ENCODE data around the gene RANBP9. TPM values are rescaled to one million over a fixed set of nuclear protein-coding genes. Genes with fewer than 3 reads are reported as not detected.
A peak's percentile ranks its signal among the peaks of the same experiment; 100 is the strongest.

The RANBP9 gene
- total and polyA plus RNA-seq, 2 of the 13 experiments (the other 11 are each of a cell fraction or from before 2014, with no cell fraction given) = 26.6 to 30.6 TPM

DNA sequence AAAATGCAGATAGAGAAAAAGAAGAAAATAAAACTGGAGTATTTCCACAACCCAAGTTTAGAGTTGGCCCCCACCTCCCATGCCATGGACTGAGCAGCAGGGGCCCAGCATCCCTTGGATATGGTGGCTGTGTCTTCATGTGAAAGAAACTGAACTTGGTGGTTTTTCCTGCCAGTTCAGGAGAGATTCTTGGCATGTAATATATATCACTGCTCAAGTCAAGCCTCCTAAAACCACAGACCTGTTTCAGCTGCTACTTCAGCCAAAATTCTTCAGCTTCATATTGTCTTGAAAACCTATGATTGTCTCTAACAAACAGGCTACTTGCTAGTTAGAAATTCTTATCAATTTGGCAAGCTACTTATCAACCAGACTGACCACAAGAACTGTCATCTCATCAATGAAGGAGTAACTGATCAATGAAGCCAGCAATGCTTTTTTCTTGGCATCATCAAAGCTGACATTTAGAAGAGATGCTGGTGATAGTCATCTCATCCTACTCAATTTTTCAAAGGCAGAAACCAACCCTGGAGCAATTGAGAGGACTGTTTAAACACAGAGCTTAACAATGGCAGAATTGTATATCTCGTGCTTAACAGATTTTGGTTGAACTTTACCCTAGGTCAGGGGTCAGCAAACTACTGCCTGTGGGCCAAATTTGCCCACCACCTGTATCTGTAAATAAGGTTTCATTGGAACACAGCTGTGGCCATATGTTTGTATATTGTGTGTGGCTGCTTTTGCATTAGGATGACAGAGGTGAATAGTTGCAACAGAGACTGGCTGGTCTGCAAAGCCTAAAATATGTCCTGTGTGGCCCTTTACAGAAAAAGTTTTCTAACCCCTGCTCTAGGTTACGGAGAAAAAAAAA, 106.9 kb downstream of the RANBP9 start (continued):
- TF ChIP-seq, protein P1, sequence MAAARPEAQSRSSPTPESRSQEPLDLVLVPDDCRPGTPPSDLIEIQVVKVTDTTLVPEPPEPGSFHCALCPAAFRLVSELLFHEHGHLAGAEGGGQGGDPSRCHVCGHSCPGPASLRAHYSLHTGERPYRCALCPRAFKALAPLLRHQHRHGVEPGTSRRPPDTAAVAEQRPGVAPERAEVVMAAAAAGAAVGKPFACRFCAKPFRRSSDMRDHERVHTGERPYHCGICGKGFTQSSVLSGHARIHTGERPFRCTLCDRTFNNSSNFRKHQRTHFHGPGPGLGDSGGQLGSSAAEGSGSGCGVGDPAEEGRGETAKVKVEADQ (CRISPR knock-in tag; IDR thresholded peaks at IDR 0.05; ENCODE audit: borderline replicate concordance) = 0 out of 2 replicates have a peak, but pooled peaks have one; percentile 71
- no peak for TF ChIP-seq NFATC3 (CRISPR knock-in tag; IDR thresholded peaks at IDR 0.05)
- TF ChIP-seq, protein P2, sequence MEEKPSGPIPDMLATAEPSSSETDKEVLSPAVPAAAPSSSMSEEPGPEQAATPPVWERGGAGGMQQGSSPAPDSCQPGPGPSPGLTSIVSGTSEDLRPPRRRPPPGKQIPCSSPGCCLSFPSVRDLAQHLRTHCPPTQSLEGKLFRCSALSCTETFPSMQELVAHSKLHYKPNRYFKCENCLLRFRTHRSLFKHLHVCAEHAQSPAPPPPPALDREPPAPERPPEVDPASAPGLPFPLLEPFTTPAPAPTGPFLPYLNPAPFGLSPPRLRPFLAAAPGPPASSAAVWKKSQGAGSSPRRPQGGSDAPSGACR (CRISPR knock-in tag; IDR thresholded peaks at IDR 0.05) = peak; percentile 68; the same call in 1 of the 2 replicates
- peak; percentile 58 for TF ChIP-seq RBM22 (optimal IDR thresholded peaks at IDR 0.05; ENCODE audit: low read length)
- no peak for TF ChIP-seq ZNF225 (CRISPR knock-in tag; IDR thresholded peaks at IDR 0.05)
- peak; percentile 93 for TF ChIP-seq ZNF703 (CRISPR knock-in tag; IDR thresholded peaks at IDR 0.05; ENCODE audit: borderline replicate concordance)
- TF ChIP-seq ZFY (CRISPR knock-in tag; IDR thresholded peaks at IDR 0.05) = peak; percentile 56; the same call in 1 of the 2 replicates
- TF ChIP-seq POLR2AphosphoS2 (IDR thresholded peaks at IDR 0.05; ENCODE audit: low read depth, low read length) = no peak
- TF ChIP-seq ZNF749 (CRISPR knock-in tag; IDR thresholded peaks at IDR 0.05; ENCODE audit: borderline replicate concordance) = peak; percentile 84; the same call in 1 of the 2 replicates
- TF ChIP-seq ZNF124 (CRISPR knock-in tag; IDR thresholded peaks at IDR 0.05) = 0 out of 2 replicates have a peak, but pooled peaks have one; percentile 30
- TF ChIP-seq ZNF567 (CRISPR knock-in tag; IDR thresholded peaks at IDR 0.05; ENCODE audit: borderline replicate concordance) = 0 out of 2 replicates have a peak, but pooled peaks have one; percentile 47
- peak; percentile 98; the same call in 1 of the 2 replicates for TF ChIP-seq HMG20A (CRISPR knock-in tag; IDR thresholded peaks at IDR 0.05; ENCODE audit: borderline replicate concordance)
- TF ChIP-seq ISX (CRISPR knock-in tag; conservative IDR thresholded peaks at IDR 0.05) = no peak
- peak; percentile 61; the same call in 1 of the 2 replicates for TF ChIP-seq YEATS4 (CRISPR knock-in tag; IDR thresholded peaks at IDR 0.05; ENCODE audit: borderline replicate concordance)
- TF ChIP-seq KMT2A (CRISPR knock-in tag; IDR thresholded peaks at IDR 0.05) = peak; percentile 70; the same call in 1 of the 2 replicates
- TF ChIP-seq, protein P3, sequence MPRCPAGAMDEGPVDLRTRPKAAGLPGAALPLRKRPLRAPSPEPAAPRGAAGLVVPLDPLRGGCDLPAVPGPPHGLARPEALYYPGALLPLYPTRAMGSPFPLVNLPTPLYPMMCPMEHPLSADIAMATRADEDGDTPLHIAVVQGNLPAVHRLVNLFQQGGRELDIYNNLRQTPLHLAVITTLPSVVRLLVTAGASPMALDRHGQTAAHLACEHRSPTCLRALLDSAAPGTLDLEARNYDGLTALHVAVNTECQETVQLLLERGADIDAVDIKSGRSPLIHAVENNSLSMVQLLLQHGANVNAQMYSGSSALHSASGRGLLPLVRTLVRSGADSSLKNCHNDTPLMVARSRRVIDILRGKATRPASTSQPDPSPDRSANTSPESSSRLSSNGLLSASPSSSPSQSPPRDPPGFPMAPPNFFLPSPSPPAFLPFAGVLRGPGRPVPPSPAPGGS (CRISPR knock-in tag; IDR thresholded peaks at IDR 0.05) = no peak
- TF ChIP-seq, protein P4, sequence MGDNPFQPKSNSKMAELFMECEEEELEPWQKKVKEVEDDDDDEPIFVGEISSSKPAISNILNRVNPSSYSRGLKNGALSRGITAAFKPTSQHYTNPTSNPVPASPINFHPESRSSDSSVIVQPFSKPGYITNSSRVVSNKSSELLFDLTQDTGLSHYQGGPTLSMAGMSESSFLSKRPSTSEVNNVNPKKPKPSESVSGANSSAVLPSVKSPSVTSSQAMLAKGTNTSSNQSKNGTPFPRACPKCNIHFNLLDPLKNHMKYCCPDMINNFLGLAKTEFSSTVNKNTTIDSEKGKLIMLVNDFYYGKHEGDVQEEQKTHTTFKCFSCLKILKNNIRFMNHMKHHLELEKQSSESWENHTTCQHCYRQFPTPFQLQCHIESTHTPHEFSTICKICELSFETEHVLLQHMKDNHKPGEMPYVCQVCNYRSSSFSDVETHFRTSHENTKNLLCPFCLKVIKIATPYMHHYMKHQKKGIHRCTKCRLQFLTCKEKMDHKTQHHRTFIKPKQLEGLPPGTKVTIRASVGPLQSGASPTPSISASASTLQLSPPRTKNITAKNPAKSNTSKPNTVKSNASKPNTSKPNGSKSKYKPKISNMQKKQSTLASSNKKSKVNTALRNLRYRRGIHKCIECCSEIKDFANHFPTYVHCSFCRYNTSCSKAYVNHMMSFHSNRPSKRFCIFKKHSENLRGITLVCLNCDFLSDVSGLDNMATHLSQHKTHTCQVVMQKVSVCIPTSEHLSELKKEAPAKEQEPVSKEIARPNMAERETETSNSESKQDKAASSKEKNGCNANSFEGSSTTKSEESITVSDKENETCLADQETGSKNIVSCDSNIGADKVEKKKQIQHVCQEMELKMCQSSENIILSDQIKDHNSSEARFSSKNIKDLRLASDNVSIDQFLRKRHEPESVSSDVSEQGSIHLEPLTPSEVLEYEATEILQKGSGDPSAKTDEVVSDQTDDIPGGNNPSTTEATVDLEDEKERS (CRISPR knock-in tag; IDR thresholded peaks at IDR 0.05) = 0 out of 2 replicates have a peak, but pooled peaks have one; percentile 56
- TF ChIP-seq, protein P5, sequence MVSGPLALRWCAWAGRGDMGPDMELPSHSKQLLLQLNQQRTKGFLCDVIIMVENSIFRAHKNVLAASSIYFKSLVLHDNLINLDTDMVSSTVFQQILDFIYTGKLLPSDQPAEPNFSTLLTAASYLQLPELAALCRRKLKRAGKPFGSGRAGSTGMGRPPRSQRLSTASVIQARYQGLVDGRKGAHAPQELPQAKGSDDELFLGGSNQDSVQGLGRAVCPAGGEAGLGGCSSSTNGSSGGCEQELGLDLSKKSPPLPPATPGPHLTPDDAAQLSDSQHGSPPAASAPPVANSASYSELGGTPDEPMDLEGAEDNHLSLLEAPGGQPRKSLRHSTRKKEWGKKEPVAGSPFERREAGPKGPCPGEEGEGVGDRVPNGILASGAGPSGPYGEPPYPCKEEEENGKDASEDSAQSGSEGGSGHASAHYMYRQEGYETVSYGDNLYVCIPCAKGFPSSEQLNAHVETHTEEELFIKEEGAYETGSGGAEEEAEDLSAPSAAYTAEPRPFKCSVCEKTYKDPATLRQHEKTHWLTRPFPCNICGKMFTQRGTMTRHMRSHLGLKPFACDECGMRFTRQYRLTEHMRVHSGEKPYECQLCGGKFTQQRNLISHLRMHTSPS (CRISPR knock-in tag; IDR thresholded peaks at IDR 0.05; ENCODE audit: low read depth) = peak; percentile 40; the same call in 1 of the 2 replicates
- peak; percentile 95 for TF ChIP-seq ZSCAN9 (CRISPR knock-in tag; IDR thresholded peaks at IDR 0.05; ENCODE audit: borderline replicate concordance)
